ENCODE data around the gene CEP112.

Gene CEP112

DNA sequence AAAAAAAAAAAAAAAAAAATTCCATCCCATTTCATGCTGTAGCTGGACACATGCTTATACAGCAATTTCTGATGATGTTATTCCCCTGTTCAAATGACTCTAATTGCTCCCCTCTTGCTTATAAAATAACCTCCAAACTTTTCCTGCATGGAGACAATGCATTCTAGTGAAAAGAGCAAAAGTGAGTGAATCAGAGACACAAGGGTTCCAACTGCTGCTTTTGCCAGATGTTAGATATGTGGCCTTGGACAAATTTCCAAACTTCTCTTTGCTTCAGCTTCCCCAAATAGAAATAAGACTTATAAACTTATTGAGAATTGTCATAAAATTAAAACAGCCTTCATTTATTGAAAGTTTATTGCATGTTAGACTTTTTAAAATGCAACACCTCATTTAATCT lies 565.5 kb downstream of the CEP112 start:
- no peak for DNase-seq

GRCh38 chr17:65618516-65618915 lies 573.4 kb downstream of the CEP112 start:
- no peak for DNase-seq

GRCh38 chr17:65617496-65617895 lies 574.4 kb downstream of the CEP112 start:
- DNase-seq = no peak

- DNase-seq = no peak
Observed at GRCh38 chr17:65609749-65610148, 582.2 kb downstream of the CEP112 start.

GRCh38 chr17:65609286-65609685 lies 582.6 kb downstream of the CEP112 start:
- DNase-seq = no peak

DNA sequence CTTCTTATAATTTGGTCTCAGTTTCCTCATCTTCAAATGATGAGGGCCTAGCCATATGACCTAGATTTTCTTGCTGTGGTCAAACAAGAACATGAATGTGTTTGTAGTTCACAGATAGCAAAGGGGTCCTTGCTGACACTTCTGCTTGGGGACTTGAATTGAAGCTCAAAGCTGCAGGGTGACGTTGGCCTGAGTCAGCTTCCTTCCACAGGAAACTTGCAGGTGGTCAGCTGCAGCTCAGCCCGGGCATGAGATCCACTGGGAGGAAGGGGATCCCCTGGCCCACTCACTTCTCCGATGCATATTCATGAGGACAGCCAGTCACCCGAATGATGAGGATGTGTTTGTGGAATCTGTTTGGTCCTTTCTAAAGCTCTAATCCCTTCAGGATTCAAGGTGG lies 587.9 kb downstream of the CEP112 start:
- DNase-seq = no peak

DNA sequence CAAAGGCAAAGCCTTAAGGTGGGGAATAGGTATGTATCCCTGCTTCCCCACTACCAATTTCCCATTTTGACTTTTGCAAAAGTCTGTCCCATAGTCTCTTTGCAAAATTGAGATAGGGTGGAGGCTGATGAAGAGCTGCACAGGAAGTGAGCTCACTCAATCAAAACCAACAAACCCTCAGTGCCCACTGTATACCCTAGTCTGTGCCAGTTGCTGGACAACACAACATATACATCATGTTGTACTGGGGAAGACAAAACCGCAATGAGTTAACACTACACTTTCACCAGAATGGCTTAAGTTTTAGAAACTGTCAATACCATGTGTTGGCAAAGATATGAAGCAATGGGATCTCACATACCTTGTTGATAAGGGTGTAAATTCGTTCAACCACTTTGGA lies 590.1 kb downstream of the CEP112 start:
- no peak for DNase-seq

DNA sequence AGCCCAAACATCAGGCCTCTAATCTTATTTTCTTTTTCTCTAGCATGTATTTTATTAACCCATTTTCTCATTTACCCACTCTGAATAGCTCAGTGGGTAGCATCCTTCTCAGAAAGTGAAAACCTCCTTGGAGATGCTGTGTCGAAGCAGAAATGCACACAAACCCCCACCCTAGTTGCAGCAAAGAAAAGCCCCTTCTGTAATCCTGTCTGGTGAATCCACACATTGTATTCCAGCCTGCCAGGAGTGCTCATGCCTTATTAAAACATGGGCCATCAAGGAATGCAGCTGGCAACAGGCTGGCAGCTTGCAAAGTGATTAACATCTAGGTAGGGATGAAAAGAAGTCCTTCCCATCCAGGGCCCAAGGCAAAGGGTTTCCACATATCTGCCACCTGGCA lies 590.8 kb downstream of the CEP112 start:
- no peak for DNase-seq

- no peak for DNase-seq
Observed at GRCh38 chr17:65600518-65600917, 591.4 kb downstream of the CEP112 start.

GRCh38 chr17:65599650-65600049 lies 592.3 kb downstream of the CEP112 start:
- DNase-seq = no peak

GRCh38 chr17:65598746-65599145 lies 593.2 kb downstream of the CEP112 start:
- DNase-seq = no peak

- no peak for DNase-seq
Observed at GRCh38 chr17:65595071-65595656, 596.8 kb downstream of the CEP112 start.

- DNase-seq = peak; percentile 30
Observed at GRCh38 chr17:65593855-65594845, 597.8 kb downstream of the CEP112 start.

GRCh38 chr17:65593092-65593854 lies 598.7 kb downstream of the CEP112 start:
- no peak for DNase-seq

- DNase-seq = no peak
Observed at GRCh38 chr17:65592125-65592965, 599.6 kb downstream of the CEP112 start.

DNA sequence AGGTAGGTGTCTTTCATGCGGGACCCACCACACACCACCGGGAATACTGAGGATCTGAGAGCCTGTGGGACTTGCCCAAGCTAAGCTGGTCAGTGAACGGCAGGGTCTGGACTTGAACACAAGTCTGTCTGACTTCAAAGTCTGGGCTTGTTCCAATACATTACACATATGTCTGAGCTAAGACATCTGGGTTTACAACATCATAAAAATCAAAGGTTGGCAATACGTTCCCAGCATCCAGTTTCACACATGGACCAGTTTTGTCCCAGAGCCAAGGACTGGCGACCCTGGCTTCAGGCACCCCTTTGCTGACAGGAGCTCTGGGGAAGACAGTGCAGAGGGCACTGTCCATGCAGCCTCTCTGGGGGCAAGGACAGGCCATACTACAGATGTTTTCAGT lies 602.6 kb downstream of the CEP112 start:
- DNase-seq = no peak

GRCh38 chr17:65588181-65588808 lies 603.6 kb downstream of the CEP112 start:
- no peak for DNase-seq

DNA sequence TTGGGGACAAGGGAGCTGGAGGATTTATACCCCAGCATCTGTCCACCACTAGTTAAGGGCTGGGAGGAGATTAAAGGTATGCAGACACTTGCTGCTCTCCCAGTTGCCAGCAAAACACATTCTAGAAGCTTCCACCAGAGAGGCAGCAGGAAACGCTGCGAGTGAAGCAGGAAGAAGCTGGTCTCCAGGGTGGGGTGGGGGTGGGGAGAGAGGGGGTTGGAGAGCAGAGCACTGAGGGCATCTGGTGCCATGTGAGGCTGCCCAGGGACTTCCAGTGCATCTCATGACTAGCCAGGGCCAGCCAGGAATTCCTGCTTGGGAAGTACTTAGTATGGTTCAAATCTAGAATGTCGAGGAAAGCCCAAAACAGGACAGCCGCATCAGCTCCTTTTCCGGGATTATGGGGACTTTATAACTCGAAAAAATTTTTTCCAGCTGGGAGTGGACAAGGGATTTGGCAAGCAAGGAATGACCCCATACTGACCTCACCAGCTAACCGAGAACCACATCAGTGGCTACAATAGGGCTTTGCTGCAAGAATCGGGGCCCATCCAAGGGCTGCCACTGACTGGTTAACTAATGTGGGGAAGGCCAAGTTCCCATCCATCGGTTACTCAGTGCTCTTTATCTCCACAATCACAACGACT lies 604.3 kb downstream of the CEP112 start:
- no peak for DNase-seq

DNA sequence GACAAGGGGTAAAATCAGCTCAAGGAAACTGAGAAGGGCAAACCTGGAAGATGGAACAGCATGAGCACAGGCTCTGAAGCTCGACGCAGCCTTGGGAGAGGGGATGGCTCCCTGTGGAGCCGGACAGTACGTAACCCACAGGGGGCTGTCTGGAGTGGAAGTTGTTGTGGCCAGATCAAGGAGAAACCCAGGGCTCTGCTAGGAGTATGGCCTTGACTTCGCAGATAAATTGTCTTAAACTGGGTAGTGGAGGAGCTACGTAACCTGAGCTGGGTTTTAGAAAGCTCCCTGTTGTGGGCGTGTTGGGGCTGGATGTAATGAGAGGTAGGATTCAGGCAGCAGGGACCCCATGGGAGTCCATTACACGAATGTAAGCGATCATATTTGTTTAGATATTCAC lies 605.0 kb downstream of the CEP112 start:
- no peak for DNase-seq

All from activated CD4-positive, alpha-beta T cell treated with anti-CD3 and anti-CD28 coated beads, Interleukin-10, Interleukin-2, amounts not matched to agents 100 ng/mL and 50 ng/mL, durations not matched to agents 16 hours and 8 hours (primary cell).